Lung (tissue), 12 donors: ENCODE measurements around the gene RNFT2. TPM values are rescaled to one million over a fixed set of nuclear protein-coding genes. Genes with fewer than 3 reads are reported as not detected.

Experiments
- ATAC-seq: fragments of 200-7000 bp; cut with Tn5 transposase; one replicate; pipeline ENCODE4 v1.9.1; 2020; ENCODE audit warnings: moderate number of reproducible peaks; ENCODE audit not compliant: insufficient read depth, low FRiP score
- DNase-seq, 3 donors: peaks; one replicate each; pipeline ENCODE4 v3.0.0-alpha.2; 2013 to 2017
- H3K27ac ChIP-seq, 2 donors: one replicate each; pipeline ENCODE4 v1.5.1; 2013; ENCODE audit warnings: mild to moderate bottlenecking in 2 of 2, moderate library complexity in 2 of 2, control low read depth in 1 of 2, inconsistent platforms in 1 of 2, low read depth in 1 of 2, low read length in 1 of 2
- H3K27me3 ChIP-seq, 3 donors: one replicate each; pipeline ENCODE4 v1.5.1; 2013; ENCODE audit warnings: low read length in 2 of 3; ENCODE audit not compliant: control insufficient read depth in 3 of 3, insufficient read depth in 3 of 3
- H3K36me3 ChIP-seq, 4 donors: one replicate each; pipeline ENCODE4 v1.5.1; 2013; ENCODE audit warnings: low read length in 4 of 4, mild to moderate bottlenecking in 1 of 4, moderate library complexity in 1 of 4; ENCODE audit not compliant: control insufficient read depth in 4 of 4, insufficient read depth in 4 of 4
- H3K4me1 ChIP-seq, 5 donors: one replicate each; pipeline ENCODE4 v1.5.1; 2013; ENCODE audit warnings: low read length in 5 of 5, mild to moderate bottlenecking in 2 of 5, moderate library complexity in 1 of 5; ENCODE audit not compliant: control insufficient read depth in 5 of 5, insufficient read depth in 5 of 5
- H3K4me3 ChIP-seq: one replicate; pipeline ENCODE4 v1.5.1; 2013; ENCODE audit warnings: mild to moderate bottlenecking, control low read depth, moderate library complexity
- H3K9ac ChIP-seq, 2 donors: one replicate each; pipeline ENCODE4 v1.5.1; 2013; ENCODE audit warnings: low read length in 2 of 2, control low read depth in 1 of 2; ENCODE audit not compliant: insufficient read depth in 1 of 2
- H3K9me3 ChIP-seq, 4 donors: one replicate each; pipeline ENCODE4 v1.5.1; 2013; ENCODE audit warnings: low read length in 3 of 4, mild to moderate bottlenecking in 1 of 4, moderate library complexity in 1 of 4; ENCODE audit not compliant: control insufficient read depth in 4 of 4, insufficient read depth in 3 of 4
- CTCF ChIP-seq: IDR thresholded peaks from 2 replicates; pipeline ENCODE4 v1.5.1; 2012; ENCODE audit warnings: mild to moderate bottlenecking; ENCODE audit errors: control extremely low read depth, extremely low read depth
- WGBS, 2 donors: extraction: QIAGEN DNeasy Blood & Tissue Kit; methylation state at CpG; one replicate each; pipeline ENCODE4 v1.1.7; 2013; 5-methylcytosine and 5-hydroxymethylcytosine counted together
- polyA plus RNA-seq, 2 donors: library from polyadenylated mRNA; stranded (reverse); fragments of 200-250 nt; gene quantifications; one replicate each; pipeline ENCODE4 v1.2.1, GENCODE V29; 2013
- total RNA-seq, 2 donors: library from RNA; depleted of rRNA in 1 of 2; stranded (reverse); fragments of >200 nt in 1 of 2; gene quantifications; one replicate each; pipeline ENCODE4 v1.2.1, GENCODE V29; 2014 to 2021
- donor health status: control.
- donor health status: control.
- donor health status: Bipolar disorder and iron deficiency.
- donor health status: healthy.
- donor health status: DM: yes; HTN: yes; CAD: no.

RNFT2 gene
- total and polyA plus RNA-seq, 4 donors, result 0.37 to 4.9 (median 2.2) TPM

- no peak for TF ChIP-seq CTCF
- 90 to 97% methylated on average over 5 of the region's 5 CpGs for WGBS, 2 donors
- no peak for ATAC-seq
- H3K36me3 ChIP-seq, result peaks cover 0 to 9% (median 6%) of the 10 kb centered on the region in 4 donors
- no peaks in the 10 kb centered on the region for H3K9me3 ChIP-seq
- no peaks in the 10 kb centered on the region for H3K27me3 ChIP-seq
- no peak overlapping the region for H3K4me3 ChIP-seq
- no peak overlapping the region for H3K27ac ChIP-seq
- no peak for DNase-seq
- no peak overlapping the region for H3K9ac ChIP-seq
- H3K4me1 ChIP-seq, result peaks cover 0 to 8% (median 5%) of the 10 kb centered on the region in 5 donors
Observed at GRCh38 chr12:116734156-116734768, 3.9 kb upstream of the RNFT2 start.

- no peak overlapping the region for H3K9ac ChIP-seq
- H3K27me3 ChIP-seq, result no peaks in the 10 kb centered on the region
- no peak for TF ChIP-seq CTCF
- peaks cover 0 to 8% (median 5%) of the 10 kb centered on the region in 5 donors for H3K4me1 ChIP-seq
- no peak overlapping the region for H3K27ac ChIP-seq
- DNase-seq (no peak), ATAC-seq (no peak)
- H3K9me3 ChIP-seq, result no peaks in the 10 kb centered on the region
- peaks cover 0 to 9% (median 6%) of the 10 kb centered on the region in 4 donors for H3K36me3 ChIP-seq
- 83 to 92% methylated on average over 10 of the region's 10 CpGs for WGBS, 2 donors
- no peak overlapping the region for H3K4me3 ChIP-seq
Observed at GRCh38 chr12:116735084-116735483, 3.0 kb upstream of the RNFT2 start.

- no peak for ATAC-seq
- Histone ChIP-seq H3K4me1 (peaks cover 0 to 8% (median 5%) of the 10 kb centered on the region in 5 donors), H3K36me3 (peaks cover 0 to 9% (median 6%) of the 10 kb centered on the region in 4 donors), H3K27ac (peak overlapping the region in 1 of 2 donors; percentile 49), H3K9ac (no peak overlapping the region), H3K4me3 (no peak overlapping the region), H3K9me3 (no peaks in the 10 kb centered on the region), H3K27me3 (no peaks in the 10 kb centered on the region)
- DNase-seq, result no peak
- TF ChIP-seq CTCF, result no peak
- 66 to 69% methylated on average over 9 of the region's 9 CpGs for WGBS, 2 donors
Observed at GRCh38 chr12:116735951-116736599, 2.0 kb upstream of the RNFT2 start.
